Coronary artery (tissue), 2 donors: ENCODE measurements around the gene SCRG1.
A peak's percentile ranks its signal among the peaks of the same experiment; 100 is the strongest.

Source experiments
- DNase-seq: peaks from one replicate; pipeline ENCODE4 v3.0.0-alpha.2; 2017; ENCODE audit warnings: low spot score
- H3K27ac ChIP-seq, 2 donors: fragments of 200-600 bp; sonication (generic); one replicate each; pipeline ENCODE4 v1.5.1; 2016 to 2019
- H3K4me3 ChIP-seq: fragments of 200-600 bp; sonication (generic); 2 replicates; pipeline ENCODE4 v1.5.1; 2016; ENCODE audit warnings: mild to moderate bottlenecking, moderate library complexity
- TF ChIP-seq, protein P1 (sequence below): fragments of 200-600 bp; sonication (generic); IDR thresholded peaks from one replicate; pipeline ENCODE4 v1.5.1; 2019; ENCODE audit warnings: antibody characterized with exemption

Gene SCRG1

GRCh38 chr4:173401063-173401462 is 2.1 kb upstream of the SCRG1 start:
- DNase-seq = no peak

DNA sequence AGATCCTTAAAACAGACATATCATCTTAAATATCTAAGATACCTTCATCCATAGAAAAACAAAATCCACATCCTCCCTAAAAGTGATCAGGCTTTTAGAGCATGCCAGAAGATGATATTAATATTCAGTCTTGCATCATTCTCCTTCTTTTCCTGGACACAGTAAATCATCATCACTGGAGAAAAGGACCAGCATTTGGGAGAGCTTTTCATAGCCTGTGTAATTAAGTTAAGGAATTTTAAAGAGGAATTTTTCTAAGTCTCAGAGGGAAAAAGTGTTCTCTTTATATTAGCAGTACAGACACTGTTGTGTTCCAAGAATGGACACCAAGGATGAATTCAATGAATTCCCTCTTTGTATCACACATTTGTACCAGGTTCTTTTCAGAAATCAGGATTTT is 696 bp downstream of the SCRG1 start:
- TF ChIP-seq, protein P1, sequence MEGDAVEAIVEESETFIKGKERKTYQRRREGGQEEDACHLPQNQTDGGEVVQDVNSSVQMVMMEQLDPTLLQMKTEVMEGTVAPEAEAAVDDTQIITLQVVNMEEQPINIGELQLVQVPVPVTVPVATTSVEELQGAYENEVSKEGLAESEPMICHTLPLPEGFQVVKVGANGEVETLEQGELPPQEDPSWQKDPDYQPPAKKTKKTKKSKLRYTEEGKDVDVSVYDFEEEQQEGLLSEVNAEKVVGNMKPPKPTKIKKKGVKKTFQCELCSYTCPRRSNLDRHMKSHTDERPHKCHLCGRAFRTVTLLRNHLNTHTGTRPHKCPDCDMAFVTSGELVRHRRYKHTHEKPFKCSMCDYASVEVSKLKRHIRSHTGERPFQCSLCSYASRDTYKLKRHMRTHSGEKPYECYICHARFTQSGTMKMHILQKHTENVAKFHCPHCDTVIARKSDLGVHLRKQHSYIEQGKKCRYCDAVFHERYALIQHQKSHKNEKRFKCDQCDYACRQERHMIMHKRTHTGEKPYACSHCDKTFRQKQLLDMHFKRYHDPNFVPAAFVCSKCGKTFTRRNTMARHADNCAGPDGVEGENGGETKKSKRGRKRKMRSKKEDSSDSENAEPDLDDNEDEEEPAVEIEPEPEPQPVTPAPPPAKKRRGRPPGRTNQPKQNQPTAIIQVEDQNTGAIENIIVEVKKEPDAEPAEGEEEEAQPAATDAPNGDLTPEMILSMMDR = no peak
- DNase-seq = no peak
- peak overlapping the region; percentile 19 for H3K4me3 ChIP-seq
- H3K27ac ChIP-seq = peak overlapping the region; percentile 3 to 7

More at GRCh38 chr4:173401063-173401462, 2.1 kb upstream of the SCRG1 start:
- Histone ChIP-seq H3K4me3 (no peak overlapping the region), H3K27ac (no peak overlapping the region)
- TF ChIP-seq, protein P1 = no peak

- TF ChIP-seq, protein P1 = no peak
- peak overlapping the region; percentile 15 for H3K4me3 ChIP-seq
- no peak for DNase-seq
- H3K27ac ChIP-seq = peak overlapping the region; percentile 3 to 7
Measured at GRCh38 chr4:173397604-173398003, 1.3 kb downstream of the SCRG1 start.

GRCh38 chr4:173391701-173392100 is 7.2 kb downstream of the SCRG1 start:
- Histone ChIP-seq H3K4me3 (no peak overlapping the region), H3K27ac (no peak overlapping the region)
- TF ChIP-seq, protein P1 = no peak
- DNase-seq = no peak

DNA sequence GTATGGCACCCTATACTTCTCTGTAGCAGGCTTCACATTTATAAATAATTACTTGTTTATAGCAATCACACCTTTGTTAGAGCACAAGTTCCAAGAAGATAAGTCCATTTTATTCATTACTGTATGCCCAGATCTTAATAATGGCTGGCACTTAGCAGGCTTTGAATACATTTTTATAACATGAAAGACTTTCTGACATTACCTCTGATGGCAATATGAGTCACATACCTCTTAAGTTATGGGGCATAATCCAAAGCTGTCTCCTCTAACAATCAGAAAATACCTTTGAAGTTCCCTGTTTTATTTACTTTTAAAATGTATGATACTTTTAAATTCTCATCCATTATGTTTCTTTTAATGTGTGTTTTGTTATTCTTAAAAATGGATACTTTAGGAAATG is 12.2 kb downstream of the SCRG1 start:
- Histone ChIP-seq H3K27ac (no peak overlapping the region), H3K4me3 (no peak overlapping the region)
- no peak for DNase-seq
- TF ChIP-seq, protein P1 = no peak

DNA sequence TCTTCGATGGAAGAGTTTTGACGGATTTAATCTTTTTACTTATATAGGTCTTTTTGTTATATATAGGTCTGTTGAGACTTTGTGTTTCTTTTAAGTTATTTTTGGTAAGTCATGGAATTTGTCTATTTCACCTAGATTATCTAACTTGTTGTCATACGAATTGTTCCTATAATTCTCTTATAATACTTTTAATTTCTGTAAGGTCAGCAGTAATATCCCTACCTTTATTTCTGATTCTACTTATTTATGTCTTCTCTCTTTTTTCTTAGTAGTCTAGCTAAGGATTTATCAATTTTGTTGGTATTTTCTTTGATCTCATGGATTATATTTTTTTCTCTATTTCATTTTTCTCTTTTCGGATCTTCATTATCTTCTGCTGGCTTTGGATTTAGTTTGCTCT is 16.6 kb downstream of the SCRG1 start:
- no peak for DNase-seq
- no peak overlapping the region for H3K27ac ChIP-seq
- TF ChIP-seq, protein P1 = no peak
- no peak overlapping the region for H3K4me3 ChIP-seq

- no peak for DNase-seq
- Histone ChIP-seq H3K4me3 (no peak overlapping the region), H3K27ac (peak overlapping the region in 1 of 2 donors; percentile 11)
- TF ChIP-seq, protein P1 = no peak
Measured at GRCh38 chr4:173381610-173382009, 17.3 kb downstream of the SCRG1 start.
